ENCODE data around the gene ZBTB8A. TPM values are rescaled to one million over a fixed set of nuclear protein-coding genes. Genes with fewer than 3 reads are reported as not detected.

The ZBTB8A gene
- total and polyA plus RNA-seq, 10 of the 15 experiments (the other 5 are each of a cell fraction or from before 2014, with no cell fraction given), result 0.48 to 4.7 (median 2.4) TPM

- TF ChIP-seq NKRF (conservative IDR thresholded peaks at IDR 0.05), result no peak
- TF ChIP-seq SP1 (IDR thresholded peaks at IDR 0.05; ENCODE audit: low read depth, low read length), result no peak
- TF ChIP-seq NR2F1 (conservative IDR thresholded peaks at IDR 0.05), result no peak
- no peak for TF ChIP-seq FOXK2 (IDR thresholded peaks at IDR 0.05)
- TF ChIP-seq NR2C2 (IDR thresholded peaks at IDR 0.05; ENCODE audit: borderline replicate concordance, control insufficient read depth, insufficient read length, low read depth), result no peak
These were observed 93.6 kb downstream of the ZBTB8A start (continued) for GRCh38 chr1:32632829-32633228.

GRCh38 chr1:32635508-32636277, 96.5 kb downstream of the ZBTB8A start:
- Histone ChIP-seq H2AFZ (ENCODE audit: control insufficient read depth, low read depth, low read length) (no peak overlapping the region), H3K36me3 (ENCODE audit: control insufficient read depth in 2 of 2, insufficient read depth in 2 of 2, low read length in 1 of 2) (peaks cover 0 to 9% of the 10 kb centered on the region in 2 experiments; a peak in 3 of 4 replicates), H3K79me2 (ENCODE audit: control insufficient read depth, insufficient read depth, low read length) (peaks cover 47% of the 10 kb centered on the region), H3K27me3 (replicated peaks in 1 of 2; ENCODE audit: control insufficient read depth in 2 of 2, insufficient read depth in 2 of 2, low read length in 1 of 2) (no peaks in the 10 kb centered on the region), H3K4me2 (ENCODE audit: control insufficient read depth, insufficient read depth) (no peak overlapping the region), H3K4me3 (no peak overlapping the region), H3K27ac (ENCODE audit: control insufficient read depth, insufficient read depth) (no peak overlapping the region), H4K20me1 (ENCODE audit: control insufficient read depth, insufficient read depth) (no peaks in the 10 kb centered on the region), H3K4me1 (ENCODE audit: control insufficient read depth, insufficient read depth, low read length) (no peaks in the 10 kb centered on the region), H3K9me3 (replicated peaks; ENCODE audit: control insufficient read depth, insufficient read depth, low read length) (no peaks in the 10 kb centered on the region), H3K9ac (ENCODE audit: control insufficient read depth, insufficient read depth, low read length) (no peak overlapping the region)
- intact Hi-C loops (cut with micrococcal nuclease; ENCODE audit: unreplicated experiment), result no loop called here
- no TSS peak for BruUV-seq (replicated peaks)
- TF ChIP-seq PML (IDR thresholded peaks at IDR 0.05; ENCODE audit: low read length), result no peak
- POLR2A ChIA-PET, result interaction anchor here (0.7 kb wide), 2 partner anchors 151 to 479 kb away, joined by 3 to 4 read pairs; no protein-coding TSS in a partner anchor
- CTCF ChIA-PET, result interaction anchor here (1.2 to 1.4 kb wide), 2 partner anchors 8 to 20 kb away, joined by 3 to 5 read pairs; no protein-coding TSS in a partner anchor
- FAIRE-seq, result no peak
- SMC1A ChIA-PET (ENCODE audit: uncharacterized antibody, unreplicated experiment), result no interaction called here
- in situ Hi-C loops (cut with MboI), result no loop called here
- DNase-seq (ENCODE audit: low read depth, low spot score), result no peak
- RAD21 ChIA-PET (ENCODE audit: unreplicated experiment), result interaction anchor here (1.6 kb wide), 1 partner anchor 11 kb away, joined by 3 read pairs; no protein-coding TSS in a partner anchor
- no peak for ATAC-seq
- 89% methylated on average over 8 of the region's 8 CpGs for WGBS (ENCODE audit: insufficient coverage, insufficient replicate concordance, low lambda C conversion rate, missing lambda C conversion rate)
